ENCODE data around the gene SLC35A3.
"Not testable (repeated sequence)": the region's sequence is repeated elsewhere in the genome, so short reads cannot be mapped to it uniquely, and the experiment has no call there.

SLC35A3 gene

DNA sequence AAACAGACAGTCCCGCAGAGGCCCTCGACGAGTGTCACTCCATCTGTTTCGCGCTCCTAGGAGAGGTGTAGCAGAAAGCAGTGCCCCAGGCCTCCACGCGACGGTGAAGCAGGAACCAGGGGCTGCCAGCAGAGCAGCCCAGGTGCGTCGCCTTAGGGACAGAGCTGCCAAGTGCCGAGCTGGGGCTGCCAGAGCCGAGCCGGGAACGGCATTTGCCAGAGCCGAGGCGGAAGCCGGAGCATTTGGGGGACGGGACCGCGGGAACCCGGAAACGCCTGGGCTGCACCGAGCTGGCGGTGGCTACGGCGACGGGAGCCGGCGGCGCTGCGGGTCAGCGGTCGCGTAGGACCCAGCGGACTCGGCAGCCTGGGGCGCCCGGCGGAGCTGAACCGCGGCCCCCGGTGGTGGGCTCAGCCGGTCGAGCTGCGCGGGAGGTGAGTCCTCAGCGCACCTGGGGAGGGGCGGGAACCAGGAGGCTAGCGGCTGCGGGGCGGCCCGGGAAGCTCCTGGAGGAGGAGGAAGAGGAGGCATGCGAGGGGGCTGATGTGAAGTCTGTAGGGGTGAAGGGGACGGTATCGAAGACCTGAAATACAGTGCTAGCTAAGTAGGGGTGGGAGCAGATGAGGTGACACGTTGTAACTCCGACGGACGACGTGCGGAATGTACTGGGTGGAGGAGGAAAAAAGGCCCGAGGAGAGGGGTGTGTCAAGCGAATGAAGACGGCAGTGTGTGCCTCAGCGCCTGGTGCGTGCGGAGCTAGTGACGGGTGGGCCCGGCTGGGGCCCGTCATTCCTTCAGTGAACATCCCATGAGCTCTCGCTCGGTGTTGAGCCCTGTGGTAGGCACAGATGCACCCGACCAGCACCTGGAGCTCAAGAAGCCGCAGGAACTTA, at the start of gene SLC35A3:
Gene SLC35A3 (plus strand): TSS at position 268 of the 893 bp plus-strand sequence. CDS start 23,559 bp downstream, outside the sequence.
- DNase-seq, result peak; percentile 88

DNA sequence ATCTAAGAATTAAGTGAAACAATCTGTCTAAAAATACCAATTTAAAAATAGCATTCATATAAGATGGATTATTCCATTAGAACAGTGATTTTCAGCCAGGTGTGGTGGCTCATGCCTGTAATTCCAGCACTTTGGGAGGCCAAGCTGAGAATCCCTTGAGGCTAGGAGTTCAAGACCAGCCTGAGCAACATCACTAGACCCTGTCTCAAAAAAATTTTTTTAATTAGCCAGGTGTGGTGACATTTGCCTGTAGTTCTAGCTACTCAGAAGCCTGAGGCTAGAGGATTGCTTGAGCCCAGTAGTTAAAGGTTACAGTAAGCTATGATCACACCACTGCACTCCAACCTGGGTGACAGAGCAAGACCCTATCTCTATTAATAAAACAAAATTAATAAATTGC, 35.0 kb upstream of the SLC35A3 start:
- DNase-seq, result no peak

DNA sequence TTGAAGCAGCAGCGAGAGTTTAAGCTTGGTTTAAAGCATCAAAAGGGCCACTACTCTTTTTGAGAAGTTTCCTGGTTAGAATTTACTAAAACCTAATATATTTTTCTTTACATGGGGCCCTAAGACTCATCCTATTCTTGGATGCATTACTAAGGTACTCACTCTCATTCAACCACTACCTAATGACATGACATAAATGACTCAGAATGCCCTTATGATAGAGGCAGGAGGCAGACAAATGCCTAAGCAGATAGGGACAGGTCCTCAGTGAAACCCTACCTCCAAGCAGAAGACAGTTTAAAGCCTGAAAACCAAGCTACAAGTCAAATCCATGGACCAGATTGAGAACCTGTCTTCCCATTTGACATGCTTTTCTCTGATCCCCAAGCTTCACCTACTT, 34.3 kb upstream of the SLC35A3 start:
- DNase-seq, result no peak

DNA sequence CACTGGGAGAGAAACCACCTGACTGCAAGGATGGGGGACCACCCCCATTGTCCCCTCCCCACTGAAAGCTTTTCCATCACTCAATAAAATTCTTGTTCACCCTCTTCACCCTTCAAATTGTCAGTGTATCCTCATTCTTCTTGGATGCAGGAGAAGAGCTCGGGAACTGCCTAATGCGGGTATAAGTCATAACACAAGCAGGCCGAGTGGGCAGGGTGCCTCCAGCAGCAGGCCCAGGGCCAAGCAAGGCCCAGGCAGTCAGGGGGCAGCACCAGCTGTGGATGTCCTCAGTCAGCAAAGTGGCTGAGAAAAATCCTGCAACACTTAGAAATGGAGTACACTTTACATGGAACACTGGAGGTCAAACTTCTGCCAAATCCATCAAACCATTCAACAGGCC, 33.7 kb upstream of the SLC35A3 start:
- DNase-seq, result no peak

DNA sequence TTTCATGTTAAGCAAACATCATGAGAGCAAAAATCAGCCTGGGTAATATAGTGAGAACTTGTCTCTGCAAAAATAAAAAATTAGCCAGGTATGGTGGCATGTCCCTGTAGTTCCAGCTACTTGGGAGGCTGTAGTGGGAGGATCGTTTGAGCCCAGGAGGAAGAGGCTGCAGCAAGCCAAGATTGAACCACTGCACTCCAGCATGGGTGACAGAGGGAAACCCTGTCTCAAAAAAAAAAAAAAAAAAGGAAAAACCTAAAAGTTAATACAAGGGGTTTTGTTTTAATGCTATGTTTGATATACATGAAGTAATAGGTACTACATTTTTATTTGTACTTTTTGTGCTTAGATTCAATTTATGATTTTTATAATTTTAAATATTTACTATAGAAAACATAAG, 27.1 kb upstream of the SLC35A3 start:
- DNase-seq, result no peak

DNA sequence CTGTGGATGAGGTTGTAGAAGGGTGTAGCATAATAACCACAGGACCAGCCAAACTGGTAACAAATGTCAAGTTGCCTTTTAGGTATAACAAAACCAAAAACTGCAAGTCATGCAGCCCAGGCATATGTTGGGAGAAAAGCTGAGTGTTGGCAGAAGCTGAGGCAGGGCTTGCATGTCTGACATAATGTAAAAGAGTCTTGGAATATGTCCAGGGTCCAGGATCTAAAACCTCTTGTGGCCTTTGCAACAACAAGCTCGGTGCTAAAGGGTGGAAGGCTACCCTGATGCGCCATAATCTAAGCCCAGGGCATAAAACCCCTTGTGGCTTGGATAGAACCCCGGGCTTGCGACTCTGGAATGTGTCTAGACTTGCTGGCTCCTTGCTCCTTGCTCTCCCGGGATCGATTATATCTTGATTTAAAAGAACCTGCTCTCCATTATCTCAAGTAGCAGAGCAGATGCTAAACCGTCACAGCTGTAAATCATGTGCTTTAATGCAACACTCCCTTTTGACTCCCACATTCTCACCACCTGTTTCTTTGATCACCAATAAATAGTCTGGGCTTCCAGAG, 26.5 kb upstream of the SLC35A3 start:
- DNase-seq, result no peak

DNA sequence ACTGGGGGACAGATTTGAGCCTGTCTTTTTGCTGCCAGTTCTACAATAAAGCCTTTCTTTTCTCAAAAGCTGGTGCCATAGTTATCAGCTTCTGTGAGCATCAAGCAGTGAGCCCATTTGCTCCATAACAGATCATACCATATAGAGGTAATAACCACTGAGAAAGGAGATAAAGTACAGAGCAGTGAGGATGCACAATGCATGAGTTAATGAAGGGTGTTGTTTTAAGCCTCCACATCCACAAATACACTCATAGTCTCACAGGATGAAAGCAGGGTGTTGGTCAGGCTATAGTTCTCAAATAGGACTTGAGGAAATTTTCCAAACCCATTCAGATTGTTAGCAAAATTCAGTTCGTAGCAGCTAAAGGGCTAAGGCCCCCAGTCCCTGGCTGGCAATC, 25.6 kb upstream of the SLC35A3 start:
- no peak for DNase-seq

DNA sequence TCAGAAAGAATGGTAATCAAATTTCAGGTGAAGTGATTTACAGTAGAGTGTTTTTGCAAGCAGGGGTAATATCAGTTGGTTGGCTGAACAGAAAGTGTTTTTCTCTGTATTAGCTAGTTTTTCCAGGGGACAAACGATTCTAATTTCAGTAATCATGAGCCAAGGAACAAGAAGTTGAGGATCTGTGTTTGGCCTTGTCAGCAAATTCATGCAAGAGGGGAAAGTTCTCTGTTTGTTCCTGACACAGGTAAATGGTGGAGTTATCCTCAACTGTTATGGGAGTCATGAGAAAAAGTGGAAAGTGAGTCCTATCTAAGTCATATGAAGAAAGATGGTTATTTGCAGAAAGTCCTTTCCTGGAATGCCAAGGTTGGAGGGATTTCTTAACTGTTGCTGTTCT, 24.6 kb upstream of the SLC35A3 start:
- no peak for DNase-seq

DNA sequence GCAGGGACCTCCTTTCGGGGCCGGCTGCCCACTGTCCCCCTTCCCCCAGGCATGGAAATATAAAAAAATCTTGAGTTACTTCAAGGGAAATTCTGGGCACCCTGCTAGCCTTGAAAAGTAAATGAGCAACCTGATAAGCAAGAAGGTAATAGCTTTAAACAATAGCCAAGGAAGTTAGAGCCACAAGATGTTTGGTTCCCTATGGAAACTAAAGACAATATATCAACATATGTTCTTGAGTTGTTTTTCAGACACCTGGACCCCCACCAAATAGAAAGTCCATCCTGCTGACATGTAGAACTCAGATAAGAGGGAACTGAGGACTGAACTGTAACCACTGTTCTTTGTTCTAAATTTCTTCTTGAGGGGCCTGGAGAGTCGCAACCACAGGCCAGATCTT, 19.3 kb upstream of the SLC35A3 start:
- no peak for DNase-seq

DNA sequence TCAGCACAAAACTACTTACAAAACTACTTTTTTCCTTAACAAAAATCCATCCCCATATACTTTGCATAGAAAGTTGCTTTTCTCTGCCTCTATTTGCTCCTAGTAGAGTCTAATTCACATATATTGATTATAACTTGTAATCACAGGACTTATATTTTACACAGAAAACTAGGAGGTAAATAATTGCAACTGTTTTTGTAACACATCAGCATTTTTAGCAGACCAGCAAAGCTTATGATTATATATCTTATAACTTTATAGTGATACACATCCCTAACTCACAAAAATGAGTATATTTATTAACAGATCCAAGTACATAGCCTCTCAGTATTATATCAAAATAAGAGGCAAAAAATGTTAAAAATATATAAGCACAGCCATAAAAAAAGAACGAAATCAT, 17.3 kb upstream of the SLC35A3 start:
- DNase-seq, result no peak

DNA sequence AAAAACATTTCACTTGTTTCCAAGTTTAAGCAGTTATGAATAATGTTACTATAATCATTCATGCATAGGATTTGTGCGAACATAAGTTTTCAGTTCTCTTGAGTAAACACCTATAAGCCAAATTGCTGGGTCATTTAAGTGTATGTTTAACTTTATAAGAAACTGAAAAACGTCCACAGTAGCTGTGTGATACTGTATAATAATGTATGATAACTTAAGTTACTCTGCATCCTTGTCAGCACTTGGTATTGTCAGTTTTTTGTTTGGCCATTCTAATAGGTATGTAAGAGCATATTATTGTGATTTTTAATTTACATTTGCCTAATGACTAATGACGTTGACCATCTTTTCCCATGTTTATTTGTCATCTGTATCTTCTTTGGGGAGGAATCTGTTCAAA, 14.4 kb upstream of the SLC35A3 start:
- no peak for DNase-seq

DNA sequence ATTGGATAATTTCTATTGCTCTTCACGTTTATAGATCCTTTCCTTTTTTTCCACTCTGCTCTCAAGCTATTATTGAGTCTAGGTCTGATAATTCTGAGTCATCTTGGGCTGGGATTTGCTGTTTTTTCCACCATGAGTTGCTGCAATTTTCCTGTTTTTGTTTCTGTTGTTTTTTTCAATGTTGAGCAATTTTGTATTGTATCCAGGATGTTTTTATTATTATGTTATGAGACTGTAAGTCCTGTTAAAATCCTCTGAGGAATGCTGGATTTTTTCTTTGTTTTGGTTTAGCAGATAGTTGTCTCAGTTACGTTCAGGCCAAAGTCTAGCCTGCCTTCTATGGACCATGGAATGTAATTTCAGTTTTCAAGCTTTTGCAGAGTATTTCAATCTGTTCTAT, 13.0 kb upstream of the SLC35A3 start:
- no peak for DNase-seq

DNA sequence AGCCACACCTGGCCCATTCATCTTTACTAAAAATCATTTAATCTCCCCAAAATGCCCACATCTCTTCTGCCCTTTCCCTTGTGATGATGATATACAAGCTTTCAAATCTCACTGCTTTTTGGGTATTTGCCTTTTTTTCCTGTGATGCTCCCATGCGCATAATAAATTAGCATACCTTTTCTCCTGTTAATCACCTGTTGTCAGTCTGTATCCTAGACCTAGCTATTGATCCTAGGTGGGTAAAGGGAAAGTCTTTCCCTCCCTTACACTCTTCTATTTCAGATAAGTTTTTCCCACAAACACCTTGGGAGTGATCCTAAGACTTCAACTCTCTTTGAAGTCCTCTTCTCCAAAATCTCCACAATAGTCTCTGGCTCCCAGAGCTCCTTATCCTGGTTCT, 12.0 kb upstream of the SLC35A3 start:
- no peak for DNase-seq

DNA sequence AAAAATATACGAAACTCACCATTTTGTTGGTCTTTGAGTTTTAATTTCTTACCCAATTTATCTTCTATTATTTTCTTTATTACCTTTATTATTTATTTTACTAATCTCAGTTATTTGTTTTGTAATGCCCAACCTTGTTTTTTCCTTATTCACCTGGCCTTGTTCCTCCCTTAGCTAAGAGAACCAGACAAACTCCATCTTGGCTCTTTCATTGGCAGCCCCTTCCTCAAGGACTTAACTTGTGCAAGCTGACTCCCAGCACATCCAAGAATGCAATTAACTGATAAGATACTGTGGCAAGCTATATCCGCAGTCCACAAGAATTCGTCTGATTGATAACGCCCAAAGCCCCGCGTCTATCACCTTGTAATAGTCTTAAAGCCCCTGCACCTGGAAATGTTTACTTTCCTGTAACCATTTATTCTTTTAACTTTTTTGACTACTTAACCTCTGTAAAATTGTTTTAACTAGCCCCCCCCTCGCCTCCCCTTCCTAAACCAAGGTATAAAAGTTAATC, 10.5 kb upstream of the SLC35A3 start:
- DNase-seq, result not testable (repeated sequence)

DNA sequence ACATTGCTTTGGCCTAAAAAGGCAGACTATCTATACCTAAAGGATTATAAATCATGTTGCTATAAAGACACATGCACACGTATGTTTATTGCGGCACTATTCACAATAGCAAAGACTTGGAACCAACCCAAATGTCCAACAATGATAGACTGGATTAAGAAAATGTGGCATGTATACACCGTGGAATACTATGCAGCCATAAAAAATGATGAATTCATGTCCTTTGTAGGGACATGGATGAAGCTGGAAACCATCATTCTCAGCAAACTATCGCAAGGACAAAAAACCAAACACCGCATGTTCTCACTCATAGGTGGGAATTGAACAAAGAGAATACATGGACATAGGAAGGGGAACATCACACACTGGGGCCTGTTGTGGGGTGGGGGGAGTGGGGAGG, 9.5 kb upstream of the SLC35A3 start:
- DNase-seq, result not testable (repeated sequence)

DNA sequence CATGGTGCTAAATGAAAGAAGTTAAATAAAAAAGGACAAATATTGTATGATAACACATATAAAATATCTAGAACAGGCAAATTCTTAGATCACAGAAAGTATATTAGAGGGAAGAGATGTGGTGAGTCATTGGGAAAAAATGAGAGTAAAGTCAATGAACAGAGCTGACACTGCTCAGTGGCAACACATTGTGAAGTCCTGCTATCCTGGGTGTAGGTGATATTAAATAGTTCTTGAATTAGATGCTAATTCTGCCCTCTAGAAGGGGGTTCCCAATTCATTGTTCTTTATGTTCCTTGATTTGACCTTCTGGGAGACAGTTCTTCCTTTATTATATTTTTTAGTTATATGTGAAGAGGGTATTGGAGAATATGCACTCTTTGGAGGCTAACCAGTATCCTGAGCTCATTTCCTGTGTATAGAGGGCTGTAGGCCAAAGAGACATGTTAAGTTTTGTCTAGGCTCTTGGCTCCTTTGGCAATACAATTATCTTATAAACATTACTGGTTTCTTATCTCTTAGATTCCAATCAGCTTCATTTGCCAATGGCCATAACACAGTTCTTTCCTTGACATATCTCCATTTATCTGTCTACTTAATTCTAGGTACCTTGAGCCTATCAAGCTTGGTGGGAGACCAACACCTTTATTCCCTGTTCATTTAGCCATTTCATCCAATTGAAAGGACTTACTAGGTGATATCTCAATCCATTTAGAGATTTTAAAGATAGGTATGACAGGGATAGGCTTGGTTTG, 6.6 kb upstream of the SLC35A3 start:
- DNase-seq, result no peak

DNA sequence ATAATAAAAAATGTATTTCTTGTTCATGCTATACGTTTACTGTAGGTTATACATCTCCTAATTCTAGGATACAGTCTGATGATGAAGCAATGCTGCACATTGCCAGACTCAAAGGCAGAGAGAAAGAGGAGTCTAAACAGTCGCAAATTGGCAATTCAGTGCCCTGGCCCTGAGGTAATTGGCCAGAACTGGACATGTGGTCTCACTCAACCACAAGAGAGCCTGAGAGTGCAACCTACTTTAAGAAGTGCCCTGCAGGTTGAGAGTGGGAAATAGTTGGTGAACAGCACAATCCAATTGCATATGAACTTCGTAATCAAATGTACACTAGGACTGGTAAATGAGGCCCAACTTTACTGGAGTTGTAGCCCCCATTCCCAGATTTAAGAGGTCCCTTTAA, 5.0 kb upstream of the SLC35A3 start:
- DNase-seq, result no peak

DNA sequence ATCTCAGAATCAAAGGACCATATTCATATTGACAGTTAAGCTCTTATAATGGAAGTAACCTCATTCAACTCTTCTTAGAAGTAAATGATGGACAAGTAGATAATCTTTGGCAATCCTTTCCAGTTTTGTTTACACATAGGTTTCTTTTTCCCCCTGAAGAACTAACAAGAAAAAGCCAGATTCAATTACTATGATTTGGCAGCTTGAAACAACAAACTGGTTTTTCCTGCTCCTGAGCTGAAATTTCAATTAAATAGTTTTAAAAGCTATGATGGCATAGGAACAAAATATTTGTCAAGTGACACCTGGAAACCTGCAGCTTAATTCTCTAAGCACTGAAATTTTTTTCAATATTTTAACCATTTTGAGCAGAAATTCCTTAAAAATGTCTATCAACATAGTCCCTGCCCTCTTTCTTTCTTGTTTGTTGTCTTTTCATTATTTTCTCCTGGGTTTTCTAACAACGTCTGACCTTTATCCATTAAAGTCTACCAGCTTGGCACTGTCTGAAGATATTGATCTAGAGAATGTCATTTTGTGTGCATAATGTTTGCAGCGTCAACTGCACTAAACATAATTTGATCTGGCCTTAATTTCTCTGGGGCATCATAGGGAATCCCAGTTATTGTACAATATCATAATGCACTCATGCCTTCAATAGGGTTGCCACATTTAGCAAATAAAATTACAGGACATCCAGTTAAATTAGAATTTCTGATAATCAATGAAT, 4.0 kb upstream of the SLC35A3 start:
- no peak for DNase-seq

DNA sequence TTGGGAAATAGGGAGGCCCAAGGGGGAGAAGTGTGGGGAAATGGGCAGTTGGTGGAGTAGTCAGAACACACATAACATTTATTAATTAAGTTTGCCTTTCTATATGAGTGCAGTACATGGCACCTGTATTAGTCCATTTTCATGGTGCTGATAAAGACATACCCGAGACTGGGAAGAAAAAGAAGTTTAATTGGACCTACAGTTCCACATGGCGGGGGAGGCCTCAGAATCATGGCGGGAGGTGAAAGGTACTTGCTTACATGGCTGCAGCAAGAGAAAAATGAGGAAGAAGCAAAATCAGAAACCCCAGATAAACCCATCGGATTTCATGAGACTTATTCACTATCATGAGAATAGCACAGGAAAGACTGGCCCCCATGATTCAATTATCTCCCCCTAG, 1.6 kb upstream of the SLC35A3 start:
- DNase-seq, result no peak

DNA sequence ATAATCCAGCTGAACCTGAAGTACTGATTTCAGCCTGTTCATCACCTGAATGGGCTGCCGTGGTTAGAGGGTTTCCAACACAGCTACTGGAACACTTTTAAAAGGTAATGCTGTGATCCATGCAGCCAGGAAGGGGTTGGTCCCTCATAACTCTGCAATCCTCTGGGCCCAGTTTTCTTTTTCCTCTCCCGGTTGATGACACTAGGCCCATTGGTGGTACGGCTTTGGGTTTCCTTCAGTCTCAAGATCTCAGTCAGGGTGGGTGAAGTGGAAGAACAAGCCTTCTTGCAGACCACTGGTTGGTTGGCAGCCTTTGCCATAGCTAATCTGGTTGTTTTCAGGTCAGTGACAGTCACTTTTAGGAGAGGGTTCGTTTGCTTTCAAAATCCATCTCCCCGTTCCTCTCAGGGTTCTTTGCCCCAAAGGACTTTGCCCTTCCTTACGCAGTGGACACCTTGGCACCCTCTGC, 502 bp upstream of the SLC35A3 start:
- DNase-seq, result no peak

DNA sequence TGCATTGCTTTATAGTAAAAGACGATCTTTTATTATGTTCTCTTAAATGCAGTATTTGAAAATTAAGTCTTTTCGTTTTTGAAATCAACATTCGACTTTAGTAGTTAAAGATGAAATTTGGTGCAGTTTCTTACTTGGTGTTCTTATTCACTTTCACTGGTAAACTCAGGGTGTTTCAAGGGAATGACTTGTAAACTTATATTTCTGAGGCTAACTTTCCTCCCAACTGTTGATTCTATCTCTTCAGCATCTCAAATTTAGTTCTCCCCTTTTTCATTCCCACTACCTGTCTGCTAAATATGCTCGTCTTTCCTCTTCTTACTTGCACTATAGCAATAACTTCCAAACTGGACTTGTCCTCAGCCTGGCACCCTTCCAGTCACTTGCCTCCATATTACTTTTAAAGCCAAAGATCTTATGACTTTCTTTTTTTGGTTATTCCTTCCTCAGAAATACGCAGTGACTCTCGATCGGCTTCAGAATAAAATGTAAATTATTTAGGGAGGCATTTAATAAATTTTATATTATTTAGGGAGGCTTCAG, 988 bp downstream of the SLC35A3 start:
- no peak for DNase-seq

DNA sequence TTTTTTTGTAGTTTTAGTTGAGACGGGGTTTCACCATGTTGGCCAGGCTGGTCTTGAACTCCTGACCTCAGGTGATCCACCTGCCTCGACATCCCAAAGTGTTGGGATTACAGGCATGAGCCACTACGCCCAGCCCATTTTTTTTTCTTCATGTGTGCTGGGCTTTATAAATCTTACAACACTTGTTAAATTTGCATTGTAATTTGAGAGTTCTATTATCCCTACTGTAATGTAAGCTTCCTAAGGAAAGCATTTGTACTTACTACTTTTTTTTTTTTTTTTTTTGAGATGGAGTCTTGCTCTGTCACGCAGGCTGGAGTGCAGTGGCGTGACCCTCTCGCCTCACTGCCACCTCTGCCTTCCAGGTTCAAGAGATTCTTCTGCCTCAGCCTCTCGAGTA, 2.3 kb downstream of the SLC35A3 start:
- not testable (repeated sequence) for DNase-seq

DNA sequence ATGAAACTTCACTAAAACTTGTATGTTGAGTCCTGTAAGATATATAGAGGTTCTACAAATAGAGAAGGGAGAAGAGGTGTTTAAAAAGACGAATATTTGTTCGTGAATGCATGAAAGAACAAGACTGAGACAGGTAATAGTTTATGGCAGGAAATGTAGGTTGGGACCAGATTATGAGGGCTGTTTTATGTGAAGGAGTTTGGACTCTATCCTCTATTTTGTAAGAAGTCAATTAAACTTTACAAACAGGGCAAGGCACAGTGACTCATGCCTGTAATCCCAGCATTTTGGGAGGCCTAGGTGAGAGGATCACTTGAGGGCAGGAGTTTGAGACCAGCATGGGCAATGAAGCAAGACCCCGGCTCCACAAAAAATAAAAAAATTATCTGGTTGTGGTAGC, 5.7 kb downstream of the SLC35A3 start:
- DNase-seq, result no peak

Measured in activated CD4-positive, alpha-beta T cell treated with anti-CD3 and anti-CD28 coated beads, Interleukin-2, Interleukin-6, amounts not matched to agents 100 ng/mL and 50 ng/mL, durations not matched to agents 16 hours and 8 hours (primary cell).